ENCODE data around the gene RGPD6. TPM values are rescaled to one million over a fixed set of nuclear protein-coding genes. Genes with fewer than 3 reads are reported as not detected.
"Not testable (repeated sequence)": the region's sequence is repeated elsewhere in the genome, so short reads cannot be mapped to it uniquely, and the experiment has no call there.

Gene RGPD6
- total RNA-seq, 2 experiments from 2014 or later: 0.16 to 0.38 TPM

DNA sequence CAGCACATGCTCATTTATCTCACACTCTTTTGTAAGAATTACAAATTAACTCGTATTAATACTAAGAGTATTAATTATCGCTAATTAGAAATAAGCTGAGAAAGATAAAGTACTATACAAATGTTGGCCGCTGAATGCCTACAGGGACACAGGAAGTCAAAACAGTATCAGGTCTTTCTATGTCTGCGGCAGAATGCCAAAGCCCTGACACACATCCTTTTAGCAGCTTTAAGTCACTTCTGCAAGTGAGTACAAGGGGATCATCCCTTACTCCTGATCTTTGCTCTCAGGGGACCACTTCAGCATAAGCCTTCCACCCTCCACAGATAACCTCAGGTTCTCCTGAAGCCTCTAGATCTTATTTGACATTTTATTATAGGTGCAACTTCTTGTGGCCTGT, 94.3 kb downstream of the RGPD6 start:
- H3K4me1 ChIP-seq (ENCODE audit: insufficient read depth, low read length, poor library complexity, severe bottlenecking); H3K9me3 ChIP-seq (ENCODE audit: low read length); CTCF ChIA-PET (ENCODE audit: unreplicated experiment); intact Hi-C loops (cut with micrococcal nuclease; ENCODE audit: unreplicated experiment); POLR2A ChIA-PET; H3K79me2 ChIP-seq (ENCODE audit: insufficient read depth, low read depth, low read length); H3K4me3 ChIP-seq (ENCODE audit: low read depth, low read length, poor library complexity, severe bottlenecking); H3K36me3 ChIP-seq (ENCODE audit: insufficient read depth, low read length); BruUV-seq (replicated peaks); H3K4me2 ChIP-seq (ENCODE audit: low read length); H2AFZ ChIP-seq (ENCODE audit: low read length); H4K20me1 ChIP-seq (ENCODE audit: insufficient read depth, low read length); H3K9me2 ChIP-seq (ENCODE audit: insufficient read depth, low read length); DNase-seq (ENCODE audit: low spot score); H3K27ac ChIP-seq (ENCODE audit: low read depth, low read length, poor library complexity, severe bottlenecking): not testable (repeated sequence)

DNA sequence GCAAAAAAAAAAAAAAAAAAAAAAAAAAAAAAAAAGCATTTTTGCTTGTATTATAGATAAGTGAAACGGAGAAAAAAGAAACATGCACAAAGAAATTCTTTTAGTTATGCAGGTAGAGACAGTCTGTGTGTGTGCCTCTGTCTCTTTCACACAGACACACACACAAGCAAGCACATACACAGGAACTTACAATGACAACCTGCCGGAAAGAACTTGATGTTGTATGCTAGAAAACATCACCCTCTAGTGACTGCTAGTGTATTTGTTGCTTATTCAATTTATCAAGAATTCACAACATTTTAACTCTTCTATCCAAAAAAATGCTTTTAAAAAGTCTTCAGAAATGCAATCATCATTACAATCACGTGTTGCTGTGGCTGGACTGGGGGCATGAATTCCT, 95.8 kb downstream of the RGPD6 start:
- BruUV-seq (replicated peaks); H3K4me3 ChIP-seq (ENCODE audit: low read depth, low read length, poor library complexity, severe bottlenecking); H4K20me1 ChIP-seq (ENCODE audit: insufficient read depth, low read length); H3K36me3 ChIP-seq (ENCODE audit: insufficient read depth, low read length); H2AFZ ChIP-seq (ENCODE audit: low read length); CTCF ChIA-PET (ENCODE audit: unreplicated experiment); H3K9me2 ChIP-seq (ENCODE audit: insufficient read depth, low read length); DNase-seq (ENCODE audit: low spot score); intact Hi-C loops (cut with micrococcal nuclease; ENCODE audit: unreplicated experiment); H3K79me2 ChIP-seq (ENCODE audit: insufficient read depth, low read depth, low read length); POLR2A ChIA-PET; H3K4me2 ChIP-seq (ENCODE audit: low read length); H3K4me1 ChIP-seq (ENCODE audit: insufficient read depth, low read length, poor library complexity, severe bottlenecking); H3K27ac ChIP-seq (ENCODE audit: low read depth, low read length, poor library complexity, severe bottlenecking); H3K9me3 ChIP-seq (ENCODE audit: low read length): not testable (repeated sequence)

DNA sequence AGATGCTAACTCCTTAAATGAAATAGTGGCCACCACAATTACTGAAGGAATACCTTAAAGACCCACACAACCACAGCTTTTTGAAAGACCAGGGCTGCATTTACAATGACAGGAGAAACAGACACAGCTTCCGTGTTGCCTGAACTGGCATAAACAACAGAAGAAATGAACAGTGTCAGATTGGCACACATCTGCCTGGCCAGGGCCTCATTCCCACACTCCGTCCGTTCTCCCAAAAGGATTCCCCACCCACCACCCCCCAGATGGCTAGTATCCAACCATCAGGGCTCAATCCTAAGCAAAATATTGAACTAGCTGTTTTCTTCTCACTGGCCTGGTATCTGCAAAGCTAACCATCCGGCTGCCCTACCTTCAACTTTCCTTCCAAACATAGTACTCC, 96.9 kb downstream of the RGPD6 start:
- H3K9me2 ChIP-seq (ENCODE audit: insufficient read depth, low read length); DNase-seq (ENCODE audit: low spot score); intact Hi-C loops (cut with micrococcal nuclease; ENCODE audit: unreplicated experiment); H3K27ac ChIP-seq (ENCODE audit: low read depth, low read length, poor library complexity, severe bottlenecking); H3K9me3 ChIP-seq (ENCODE audit: low read length); H3K79me2 ChIP-seq (ENCODE audit: insufficient read depth, low read depth, low read length); H3K4me1 ChIP-seq (ENCODE audit: insufficient read depth, low read length, poor library complexity, severe bottlenecking); BruUV-seq (replicated peaks); H3K4me2 ChIP-seq (ENCODE audit: low read length); CTCF ChIA-PET (ENCODE audit: unreplicated experiment); H2AFZ ChIP-seq (ENCODE audit: low read length); H3K36me3 ChIP-seq (ENCODE audit: insufficient read depth, low read length); H4K20me1 ChIP-seq (ENCODE audit: insufficient read depth, low read length); H3K4me3 ChIP-seq (ENCODE audit: low read depth, low read length, poor library complexity, severe bottlenecking); POLR2A ChIA-PET: not testable (repeated sequence)

DNA sequence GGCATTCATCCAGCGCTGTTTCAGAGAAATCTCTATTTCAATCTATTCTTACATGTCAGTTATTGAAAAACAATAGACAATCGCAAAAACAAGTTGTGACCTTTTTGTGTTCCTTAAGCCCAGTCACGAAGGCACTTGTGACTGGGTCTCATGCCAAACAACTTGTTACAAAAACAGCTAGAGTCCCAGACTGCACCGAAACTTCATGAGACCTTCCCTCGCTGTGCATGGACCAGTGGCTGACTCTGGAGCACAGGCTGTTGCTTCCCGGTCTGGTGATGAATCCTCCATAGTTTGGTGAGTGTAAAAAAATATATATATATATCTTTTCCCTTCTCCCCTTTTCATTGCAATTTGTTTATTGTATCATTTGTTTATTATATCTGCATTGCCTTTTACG, 99.7 kb downstream of the RGPD6 start:
- intact Hi-C loops (cut with micrococcal nuclease; ENCODE audit: unreplicated experiment); H3K4me3 ChIP-seq (ENCODE audit: low read depth, low read length, poor library complexity, severe bottlenecking); BruUV-seq (replicated peaks); H3K36me3 ChIP-seq (ENCODE audit: insufficient read depth, low read length); H3K9me3 ChIP-seq (ENCODE audit: low read length); H4K20me1 ChIP-seq (ENCODE audit: insufficient read depth, low read length); DNase-seq (ENCODE audit: low spot score); H3K9me2 ChIP-seq (ENCODE audit: insufficient read depth, low read length); POLR2A ChIA-PET; H2AFZ ChIP-seq (ENCODE audit: low read length); H3K4me1 ChIP-seq (ENCODE audit: insufficient read depth, low read length, poor library complexity, severe bottlenecking); H3K79me2 ChIP-seq (ENCODE audit: insufficient read depth, low read depth, low read length); CTCF ChIA-PET (ENCODE audit: unreplicated experiment); H3K27ac ChIP-seq (ENCODE audit: low read depth, low read length, poor library complexity, severe bottlenecking); H3K4me2 ChIP-seq (ENCODE audit: low read length): not testable (repeated sequence)

DNA sequence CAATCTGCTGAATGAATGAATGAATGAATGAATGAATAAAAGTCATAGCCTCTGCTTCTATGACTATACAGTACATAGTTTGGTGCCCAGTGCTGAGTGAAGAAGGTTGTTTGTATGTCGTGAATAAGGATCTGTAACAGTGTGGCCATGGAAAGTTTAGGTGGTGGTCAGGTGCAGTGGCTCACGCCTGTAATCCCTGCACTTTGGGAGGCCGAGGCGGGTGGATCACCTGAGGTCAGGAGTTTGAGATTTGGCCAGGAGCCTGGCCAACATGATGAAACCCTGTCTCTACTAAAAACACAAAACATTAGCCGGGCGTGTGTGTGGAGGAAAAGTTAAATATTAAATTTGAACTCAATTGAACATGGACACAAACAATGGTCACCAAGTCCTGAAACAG, 100.1 kb downstream of the RGPD6 start:
- H3K79me2 ChIP-seq (ENCODE audit: insufficient read depth, low read depth, low read length); H3K4me2 ChIP-seq (ENCODE audit: low read length); H4K20me1 ChIP-seq (ENCODE audit: insufficient read depth, low read length); H3K9me3 ChIP-seq (ENCODE audit: low read length); intact Hi-C loops (cut with micrococcal nuclease; ENCODE audit: unreplicated experiment); H3K27ac ChIP-seq (ENCODE audit: low read depth, low read length, poor library complexity, severe bottlenecking); H3K9me2 ChIP-seq (ENCODE audit: insufficient read depth, low read length); CTCF ChIA-PET (ENCODE audit: unreplicated experiment); H3K4me3 ChIP-seq (ENCODE audit: low read depth, low read length, poor library complexity, severe bottlenecking); H3K36me3 ChIP-seq (ENCODE audit: insufficient read depth, low read length); BruUV-seq (replicated peaks); H3K4me1 ChIP-seq (ENCODE audit: insufficient read depth, low read length, poor library complexity, severe bottlenecking); DNase-seq (ENCODE audit: low spot score); H2AFZ ChIP-seq (ENCODE audit: low read length); POLR2A ChIA-PET: not testable (repeated sequence)

DNA sequence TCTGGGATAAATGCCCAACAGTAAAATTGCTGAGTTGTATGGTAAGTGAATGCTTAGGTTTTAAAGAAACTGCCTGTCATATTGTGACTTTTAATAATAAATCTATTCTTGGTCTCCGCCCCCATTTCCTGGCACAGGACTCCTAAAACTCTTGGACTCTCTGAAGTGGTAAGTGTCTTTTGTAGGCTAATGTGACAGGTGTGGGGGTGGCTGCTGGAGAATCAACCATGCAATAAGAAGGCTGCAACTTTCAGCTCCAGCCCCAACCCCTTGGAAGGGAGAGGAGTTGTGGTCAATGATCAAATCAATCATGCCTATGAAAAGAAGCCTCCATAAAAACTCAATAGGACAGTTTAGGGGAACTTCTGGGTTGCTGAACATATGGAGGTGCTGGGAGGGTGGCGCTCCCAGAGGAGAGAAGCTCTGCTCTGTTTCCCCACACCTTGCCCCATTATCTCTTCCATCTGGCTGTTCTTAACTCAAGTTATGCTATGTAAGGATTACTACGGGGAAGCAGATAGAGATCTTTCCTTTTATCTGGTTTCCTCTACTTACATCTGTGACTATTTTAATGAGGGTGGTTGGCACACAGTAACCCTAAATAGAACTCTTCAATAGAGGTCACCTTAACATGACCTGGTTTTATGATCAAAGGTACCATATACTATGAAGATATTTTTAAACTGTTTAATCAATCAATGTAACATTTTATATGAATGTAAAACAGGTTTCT, 101.2 kb downstream of the RGPD6 start:
- not testable (repeated sequence) for H3K4me1 ChIP-seq (ENCODE audit: insufficient read depth, low read length, poor library complexity, severe bottlenecking)

DNA sequence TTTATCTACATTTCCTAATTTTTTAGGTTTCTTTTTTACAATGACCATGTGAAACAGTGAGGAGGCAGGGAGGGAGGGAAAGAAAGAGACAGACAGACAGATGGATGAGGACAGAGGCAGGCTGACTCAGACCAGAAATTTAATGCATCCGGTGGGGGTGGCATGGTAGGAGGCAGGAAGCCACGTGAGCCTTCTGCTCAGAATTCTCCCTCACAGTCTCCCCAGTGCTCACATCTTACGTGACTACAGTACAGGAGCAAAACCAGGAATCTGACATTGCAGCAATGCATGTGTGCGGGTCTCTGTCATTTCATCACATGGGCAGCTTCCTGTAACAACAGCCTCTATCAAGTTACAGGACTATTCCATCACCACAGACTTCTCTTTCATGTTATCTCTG, 102.1 kb downstream of the RGPD6 start:
- H3K27ac ChIP-seq (ENCODE audit: low read depth, low read length, poor library complexity, severe bottlenecking); POLR2A ChIA-PET; H3K9me3 ChIP-seq (ENCODE audit: low read length); H3K4me1 ChIP-seq (ENCODE audit: insufficient read depth, low read length, poor library complexity, severe bottlenecking); H3K79me2 ChIP-seq (ENCODE audit: insufficient read depth, low read depth, low read length); intact Hi-C loops (cut with micrococcal nuclease; ENCODE audit: unreplicated experiment); H3K4me2 ChIP-seq (ENCODE audit: low read length); H2AFZ ChIP-seq (ENCODE audit: low read length); BruUV-seq (replicated peaks); H4K20me1 ChIP-seq (ENCODE audit: insufficient read depth, low read length); DNase-seq (ENCODE audit: low spot score); H3K36me3 ChIP-seq (ENCODE audit: insufficient read depth, low read length); H3K4me3 ChIP-seq (ENCODE audit: low read depth, low read length, poor library complexity, severe bottlenecking); CTCF ChIA-PET (ENCODE audit: unreplicated experiment); H3K9me2 ChIP-seq (ENCODE audit: insufficient read depth, low read length): not testable (repeated sequence)

More for the DNA sequence above, 101.2 kb downstream of the RGPD6 start:
- POLR2A ChIA-PET; BruUV-seq (replicated peaks); H4K20me1 ChIP-seq (ENCODE audit: insufficient read depth, low read length); H2AFZ ChIP-seq (ENCODE audit: low read length); H3K4me2 ChIP-seq (ENCODE audit: low read length); H3K9me3 ChIP-seq (ENCODE audit: low read length); H3K36me3 ChIP-seq (ENCODE audit: insufficient read depth, low read length); H3K9me2 ChIP-seq (ENCODE audit: insufficient read depth, low read length); intact Hi-C loops (cut with micrococcal nuclease; ENCODE audit: unreplicated experiment); H3K79me2 ChIP-seq (ENCODE audit: insufficient read depth, low read depth, low read length); DNase-seq (ENCODE audit: low spot score); H3K27ac ChIP-seq (ENCODE audit: low read depth, low read length, poor library complexity, severe bottlenecking); H3K4me3 ChIP-seq (ENCODE audit: low read depth, low read length, poor library complexity, severe bottlenecking); CTCF ChIA-PET (ENCODE audit: unreplicated experiment): not testable (repeated sequence)
